HG03460 (cell line): ENCODE data around the gene CREB5.
"Not testable (repeated sequence)": the region's sequence is repeated elsewhere in the genome, so short reads cannot be mapped to it uniquely, and the experiment has no call there.

Experiments used
- ATAC-seq: cut with Tn5 transposase; IDR thresholded peaks from one replicate; pipeline ENCODE4 v1.9.1; 2021; ENCODE audit not compliant: unreplicated experiment

Gene CREB5

DNA sequence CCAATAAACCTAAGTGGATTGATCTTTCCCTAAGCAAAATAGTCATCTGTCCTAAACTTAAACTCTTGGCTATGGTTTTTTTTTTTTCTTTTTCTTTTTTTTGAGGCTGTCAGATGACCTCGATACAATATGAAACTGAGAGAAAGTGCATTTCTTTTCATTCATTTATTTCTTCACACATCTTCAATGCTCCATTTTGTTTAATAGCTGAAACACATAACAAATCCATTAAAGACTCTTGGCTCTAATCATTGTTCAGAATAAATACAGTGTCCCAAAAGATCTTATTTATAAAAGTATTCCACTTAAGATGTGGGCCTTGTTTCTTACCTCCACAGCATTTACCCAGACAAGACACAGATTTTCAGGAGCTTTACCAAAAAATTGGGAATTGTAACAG is 350.3 kb downstream of the CREB5 start:
- no peak for ATAC-seq

DNA sequence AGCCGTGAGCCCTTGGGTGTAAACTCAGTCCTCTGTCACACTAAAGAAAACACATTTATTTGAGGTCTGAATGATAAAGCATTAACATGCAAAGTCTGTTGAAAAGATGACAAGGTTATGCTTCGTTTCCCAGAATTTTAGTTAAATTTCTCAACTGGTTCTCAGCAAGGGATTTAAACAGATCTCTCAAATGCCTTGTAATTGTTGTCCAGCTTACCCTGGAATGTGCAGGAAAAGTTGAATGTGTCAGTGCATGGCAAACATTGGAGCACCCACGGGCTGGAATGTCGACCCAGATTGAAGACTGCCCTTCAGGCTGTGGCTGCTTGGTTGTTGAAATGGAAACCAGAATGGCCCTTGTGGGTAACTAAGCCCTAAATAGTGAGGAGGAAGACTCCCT is 354.0 kb downstream of the CREB5 start:
- ATAC-seq, result no peak

DNA sequence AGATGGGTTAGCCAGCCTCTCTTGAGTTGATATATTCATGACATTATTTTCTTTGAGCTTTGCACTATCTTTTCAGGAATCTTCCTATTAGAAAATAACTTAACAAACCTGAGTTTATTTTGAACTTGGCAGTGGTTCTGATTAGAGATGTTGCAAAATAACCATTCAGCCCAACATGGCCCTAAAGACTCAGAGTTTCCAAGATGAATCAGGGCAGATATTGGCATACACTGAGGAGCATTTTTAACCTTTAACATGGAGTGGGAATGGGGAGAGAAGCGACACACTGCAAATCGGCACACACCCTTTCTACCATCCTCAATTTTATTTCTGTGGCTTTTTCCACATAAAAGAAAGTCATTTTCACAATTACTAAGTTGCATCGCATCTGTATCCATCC is 355.0 kb downstream of the CREB5 start:
- ATAC-seq, result no peak

DNA sequence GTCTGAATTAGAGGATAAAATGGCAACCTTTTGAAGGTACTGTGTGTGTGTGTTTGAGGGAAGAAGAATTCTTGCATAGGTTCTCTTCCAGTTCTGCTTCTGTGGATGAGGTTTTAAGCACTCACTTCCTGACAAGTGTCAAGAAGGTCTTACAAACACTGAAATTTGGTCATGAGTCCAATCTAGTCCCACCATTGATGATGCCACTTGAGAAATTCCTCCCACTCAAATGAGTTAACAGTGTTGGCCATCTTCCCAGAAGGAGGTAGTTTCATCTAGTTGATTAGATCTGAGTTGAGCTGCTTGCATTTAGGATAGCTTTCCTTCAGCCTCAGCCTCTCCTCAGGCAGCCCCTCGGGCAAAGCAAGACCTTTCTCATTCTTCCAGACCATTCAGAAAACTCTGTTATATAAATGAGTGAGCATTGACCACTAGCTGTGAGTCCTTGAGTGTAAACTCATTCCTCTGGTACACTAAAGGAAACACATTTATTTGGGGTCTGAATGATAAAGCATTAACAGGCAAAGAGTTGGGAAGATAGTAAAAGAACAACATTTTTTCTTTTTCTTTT is 356.3 kb downstream of the CREB5 start:
- no peak for ATAC-seq

DNA sequence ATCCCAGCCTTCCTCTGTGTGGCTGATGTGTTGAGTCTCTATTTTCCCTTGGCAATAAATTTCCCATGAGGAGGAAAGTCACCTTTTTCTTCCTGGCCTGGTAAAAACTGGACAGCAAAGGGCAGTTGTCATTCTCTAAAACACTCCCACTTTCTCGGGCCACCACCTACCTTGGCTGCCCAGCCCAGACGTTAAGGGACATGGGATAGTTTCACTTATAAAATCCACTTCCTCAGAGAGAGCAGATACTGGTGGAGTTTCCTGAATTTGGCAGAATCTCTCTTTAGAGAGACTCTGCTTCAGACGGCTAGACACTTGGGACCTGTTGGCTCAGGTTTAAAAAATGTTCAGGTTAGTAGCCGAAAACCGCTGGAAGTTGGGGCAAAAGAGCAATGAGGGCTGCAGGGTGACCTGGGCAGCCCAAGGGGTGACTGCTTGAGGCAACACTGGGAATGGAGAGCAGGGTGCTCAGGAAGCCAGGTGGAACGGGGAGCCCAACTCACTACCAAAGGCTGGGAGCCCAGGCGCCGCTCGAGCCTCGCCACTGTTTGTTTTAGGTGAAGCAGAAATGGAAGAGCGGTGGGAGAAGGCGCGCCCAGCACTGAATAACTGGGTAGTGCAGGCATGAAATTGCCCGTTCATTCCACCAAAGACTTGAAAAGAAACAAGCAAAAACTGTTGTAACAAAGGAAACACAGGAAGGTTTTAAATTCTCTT is 359.7 kb downstream of the CREB5 start:
- no peak for ATAC-seq

DNA sequence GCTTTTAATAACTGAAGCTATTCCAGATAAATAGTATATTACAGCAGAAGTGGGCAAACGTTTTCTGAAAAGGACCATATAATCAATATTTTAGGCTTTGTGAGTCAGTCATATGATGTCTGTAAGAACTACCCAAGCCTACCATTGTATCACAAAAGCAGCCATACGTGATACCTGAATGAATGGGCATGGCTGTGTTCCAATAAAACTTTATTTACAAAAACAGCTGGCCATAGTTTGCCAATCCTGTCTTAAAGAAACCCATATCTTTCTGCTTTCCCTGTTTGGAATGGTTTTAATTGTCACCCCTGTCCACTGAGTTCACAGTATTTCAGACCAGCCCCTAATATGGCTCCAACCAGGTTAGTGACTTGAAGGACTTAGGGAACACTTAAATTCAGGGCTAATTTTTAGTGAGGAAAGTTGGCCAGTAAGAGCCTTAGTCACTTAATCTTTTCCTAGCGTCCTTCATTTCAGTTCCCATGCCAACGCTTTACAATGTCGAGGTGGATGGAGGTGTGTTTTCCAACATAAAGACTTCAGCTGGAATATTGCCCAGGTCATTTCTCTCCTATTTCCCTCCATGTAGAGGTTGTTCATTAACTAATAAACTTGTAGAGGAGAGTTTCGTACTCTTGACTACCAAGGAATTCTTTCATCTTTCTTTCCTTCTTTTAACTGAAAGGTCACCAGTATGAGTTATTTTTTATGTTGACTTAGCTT is 361.3 kb downstream of the CREB5 start:
- ATAC-seq, result no peak

DNA sequence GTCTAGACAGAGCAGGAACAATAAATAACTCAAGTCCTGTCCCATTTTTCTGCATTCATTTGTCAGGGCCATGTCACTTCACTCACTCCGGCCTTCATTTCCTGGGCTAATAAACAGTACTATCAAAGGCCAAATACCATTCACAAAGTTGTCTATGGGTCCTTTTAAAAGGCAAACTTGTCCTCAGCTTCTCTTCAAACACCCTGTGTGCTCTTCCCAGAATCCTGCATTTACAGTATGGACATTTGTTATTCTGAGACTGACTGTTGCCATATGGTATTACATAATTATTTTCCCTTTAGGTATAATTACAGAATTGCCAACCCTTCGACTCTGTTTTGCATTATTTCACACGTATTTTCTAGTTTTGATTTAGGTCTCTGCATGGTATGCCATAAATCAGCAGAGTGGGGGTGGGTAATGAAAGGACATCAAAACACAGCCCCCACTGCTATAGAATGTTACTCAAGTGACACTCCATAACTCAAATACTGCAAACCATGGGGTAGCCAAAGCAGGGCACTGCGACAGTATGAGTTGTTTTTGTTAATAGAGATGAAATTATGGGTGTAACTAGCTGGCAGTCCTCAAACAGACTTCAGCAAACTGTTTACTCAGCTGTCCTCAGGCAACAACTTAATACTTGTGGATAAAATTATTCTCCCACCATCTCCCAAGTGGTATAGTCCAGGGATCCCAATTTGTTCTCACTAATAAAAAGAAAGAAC is 362.1 kb downstream of the CREB5 start:
- no peak for ATAC-seq

DNA sequence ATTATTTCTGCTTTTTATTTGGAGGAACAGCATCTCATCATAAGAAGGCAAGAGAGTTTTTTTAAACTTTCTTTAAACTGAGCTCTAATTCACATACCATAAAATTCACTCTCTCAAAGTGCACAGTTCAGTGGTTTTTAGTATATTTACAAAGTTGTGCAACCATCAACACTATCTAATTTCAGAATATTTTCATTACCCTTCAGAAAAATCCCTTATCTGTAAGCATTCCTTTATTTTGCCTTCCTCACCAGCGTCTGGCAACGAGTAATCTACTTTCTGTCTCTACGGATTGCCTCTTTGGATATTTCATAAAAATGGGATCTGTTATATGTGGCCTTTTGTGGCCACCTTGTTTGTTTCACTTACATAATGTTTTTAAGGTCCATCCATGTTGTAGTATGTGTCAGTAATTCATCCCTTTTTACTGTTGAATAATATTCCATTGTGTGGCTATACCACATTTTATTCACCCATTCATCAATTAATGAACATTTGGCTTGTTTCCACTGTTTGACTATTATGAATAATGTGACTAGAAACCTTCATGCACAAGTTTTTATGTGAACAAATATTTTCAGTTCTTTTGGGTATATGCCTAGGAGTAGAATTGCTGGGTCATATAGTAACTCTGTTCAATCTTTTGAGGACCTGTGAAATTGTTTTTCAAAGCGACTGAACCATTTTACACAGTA is 364.3 kb downstream of the CREB5 start:
- ATAC-seq, result no peak

DNA sequence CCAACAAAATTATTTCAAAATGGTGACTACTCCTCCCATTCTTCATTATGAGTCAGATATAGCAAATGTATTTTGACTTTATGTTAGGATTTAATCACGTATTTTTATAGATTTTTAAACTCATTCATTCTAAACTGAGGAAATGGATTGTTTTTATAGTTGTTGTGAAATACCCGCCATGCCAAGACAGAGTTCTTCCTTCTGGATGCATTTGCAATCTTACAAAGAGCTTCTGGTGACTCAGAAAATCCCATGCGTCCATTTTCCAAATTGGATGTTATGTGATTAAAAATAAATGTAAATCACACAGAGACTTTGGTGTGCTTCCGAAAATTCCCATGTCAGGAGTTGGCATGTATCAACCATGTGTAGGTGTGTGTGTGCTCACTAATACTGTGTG is 366.5 kb downstream of the CREB5 start:
- no peak for ATAC-seq

DNA sequence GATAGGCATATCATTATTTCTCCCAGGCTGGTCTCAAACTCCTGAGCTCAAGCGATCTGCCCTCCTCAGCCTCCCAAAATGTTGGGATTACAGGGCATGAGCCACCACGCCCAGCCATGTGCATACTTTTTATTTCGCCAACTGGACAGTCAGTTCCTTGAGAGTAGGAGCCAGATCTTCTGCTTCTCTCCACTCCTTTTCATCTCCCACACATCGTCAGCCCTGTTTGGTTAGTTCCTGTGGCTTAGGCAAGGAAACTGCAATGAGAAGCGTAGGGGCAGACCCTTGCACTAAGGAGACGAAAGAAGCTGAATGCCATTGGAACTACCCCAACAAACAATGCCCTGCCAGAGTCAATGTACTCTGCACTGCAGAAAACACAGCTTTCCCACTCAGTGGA is 367.6 kb downstream of the CREB5 start:
- no peak for ATAC-seq

DNA sequence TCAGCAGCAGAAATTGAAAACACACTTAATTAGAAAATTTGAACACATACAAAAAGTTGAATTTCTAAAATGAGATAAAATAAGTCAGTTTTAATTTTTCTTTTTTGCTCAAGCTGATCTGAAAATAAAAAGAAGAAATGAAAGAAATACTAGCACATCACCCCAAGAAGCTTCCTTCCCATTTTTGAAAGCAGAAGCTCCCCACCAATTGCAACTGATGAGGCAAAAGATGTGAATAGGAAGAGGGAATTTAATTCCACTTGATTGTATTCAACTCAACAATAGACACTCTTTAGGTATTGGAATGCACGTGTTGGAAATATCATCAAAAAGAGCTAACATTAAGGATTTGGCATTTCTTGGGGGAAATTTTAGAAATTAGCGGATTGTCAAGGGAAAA is 370.0 kb downstream of the CREB5 start:
- no peak for ATAC-seq

DNA sequence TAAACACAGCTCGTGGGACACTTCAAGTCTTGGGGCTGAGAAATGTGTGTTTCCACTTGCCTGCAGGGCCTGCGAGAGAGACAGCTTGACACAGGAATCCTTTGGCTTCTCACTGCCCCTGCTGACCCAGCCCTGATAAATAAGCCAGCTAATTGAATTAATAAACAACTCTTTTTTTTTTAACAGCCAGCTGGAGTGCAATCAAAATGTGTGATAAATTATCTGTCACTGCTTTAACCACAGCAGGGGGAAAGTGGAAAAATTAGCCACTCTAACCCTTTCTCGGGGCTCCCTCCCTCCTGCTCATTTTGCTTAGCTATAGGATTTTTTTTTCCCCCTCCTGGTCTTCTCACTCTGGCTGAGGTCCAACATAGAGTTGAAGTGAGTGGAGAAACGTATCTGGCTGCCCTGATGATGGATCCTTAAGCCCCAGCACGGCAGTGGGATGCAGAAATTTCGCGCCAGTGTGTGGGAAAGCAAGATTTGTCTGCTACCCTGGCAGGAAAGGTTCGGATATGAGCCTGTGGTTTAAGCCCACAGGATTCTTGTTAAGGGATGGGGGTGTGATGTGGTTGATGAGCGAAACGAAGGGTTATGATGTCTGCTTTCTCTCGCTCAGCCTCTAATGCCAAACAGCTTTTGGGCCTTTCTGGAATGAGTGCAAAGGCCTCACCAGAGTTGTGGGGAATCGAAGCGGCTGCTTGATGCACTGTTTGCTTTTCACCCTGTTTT is 372.0 kb downstream of the CREB5 start:
- no peak for ATAC-seq

DNA sequence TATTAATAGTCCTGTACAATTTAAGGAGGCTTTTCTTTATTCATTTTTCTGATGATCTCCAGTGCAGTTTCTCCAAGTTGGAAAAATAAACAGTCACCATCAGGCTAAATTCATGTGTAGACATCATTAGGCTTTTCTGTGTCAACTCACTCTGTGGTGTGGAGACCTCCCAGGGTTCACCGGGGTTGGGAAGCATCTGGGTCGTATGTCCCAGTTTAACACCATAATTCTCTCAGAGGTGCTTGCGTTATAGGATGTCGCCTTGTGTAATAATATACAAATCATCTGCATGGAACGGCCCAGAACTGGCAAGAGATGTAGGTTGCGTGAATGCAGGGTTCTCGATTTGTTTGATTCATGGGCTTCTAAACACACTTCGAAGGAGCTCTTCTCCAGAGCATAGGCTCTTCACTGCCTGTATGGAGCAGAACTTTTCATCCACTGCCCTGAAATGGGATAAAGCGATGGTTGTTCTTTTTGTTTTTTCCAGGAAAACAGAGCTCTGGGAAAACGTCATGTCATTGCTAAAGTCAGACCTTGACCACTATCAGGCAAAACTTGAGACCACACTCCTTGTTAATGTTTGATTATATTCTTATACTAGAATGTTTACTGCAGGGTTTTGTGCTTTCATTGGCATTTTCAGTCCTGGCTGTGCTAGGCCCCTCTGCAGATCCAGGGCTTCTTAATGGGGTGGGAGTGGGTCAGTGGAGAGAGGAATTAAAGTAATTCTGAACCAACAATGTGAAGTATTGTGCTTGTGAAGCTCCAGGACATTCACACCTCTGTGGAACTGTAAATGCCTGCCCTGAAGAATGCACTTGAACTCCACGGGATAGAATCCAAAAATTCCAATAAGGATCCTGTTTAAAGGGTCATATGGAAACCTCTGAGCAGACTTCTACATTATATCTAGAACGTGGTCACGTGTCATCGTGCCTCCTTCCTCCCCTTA is 373.0 kb downstream of the CREB5 start:
- no peak for ATAC-seq

DNA sequence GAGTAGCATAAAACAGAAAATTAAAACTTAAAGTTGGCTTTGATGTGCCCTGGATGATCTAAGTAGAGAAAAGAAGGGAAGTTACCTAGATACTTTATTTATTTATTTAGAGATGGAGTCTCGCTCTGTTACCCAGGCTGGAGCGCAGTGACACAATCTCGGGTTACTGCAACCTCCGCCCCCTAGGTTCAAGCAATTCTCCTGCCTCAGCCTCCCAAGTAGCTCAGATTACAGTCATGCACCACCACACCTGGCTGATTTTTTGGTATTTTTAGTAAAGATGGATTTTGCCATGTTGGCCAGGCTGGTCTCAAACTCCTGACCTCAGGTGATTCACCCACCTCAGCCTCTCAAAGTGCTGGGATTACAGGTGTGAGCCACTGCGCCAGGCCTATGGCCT is 373.8 kb downstream of the CREB5 start:
- ATAC-seq, result not testable (repeated sequence)

DNA sequence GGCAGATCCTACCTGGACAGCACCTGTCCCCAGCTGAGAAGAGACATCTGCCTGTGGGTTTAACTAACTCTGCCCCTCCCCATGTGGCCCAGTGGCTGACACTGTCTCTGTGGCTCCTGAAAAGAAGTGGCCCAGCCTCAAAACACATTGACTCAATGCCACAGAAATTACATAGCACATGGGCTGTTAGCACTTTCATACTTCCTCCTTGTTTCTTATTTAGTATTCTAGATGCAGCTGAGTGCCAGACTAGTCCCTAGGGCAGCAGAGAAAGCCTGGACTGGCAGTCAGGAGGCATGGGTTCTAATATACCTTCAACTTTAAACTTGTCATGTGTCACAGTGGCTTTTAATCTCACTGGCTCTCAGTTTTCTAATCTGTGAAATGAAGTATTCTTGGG is 374.8 kb downstream of the CREB5 start:
- ATAC-seq, result no peak

DNA sequence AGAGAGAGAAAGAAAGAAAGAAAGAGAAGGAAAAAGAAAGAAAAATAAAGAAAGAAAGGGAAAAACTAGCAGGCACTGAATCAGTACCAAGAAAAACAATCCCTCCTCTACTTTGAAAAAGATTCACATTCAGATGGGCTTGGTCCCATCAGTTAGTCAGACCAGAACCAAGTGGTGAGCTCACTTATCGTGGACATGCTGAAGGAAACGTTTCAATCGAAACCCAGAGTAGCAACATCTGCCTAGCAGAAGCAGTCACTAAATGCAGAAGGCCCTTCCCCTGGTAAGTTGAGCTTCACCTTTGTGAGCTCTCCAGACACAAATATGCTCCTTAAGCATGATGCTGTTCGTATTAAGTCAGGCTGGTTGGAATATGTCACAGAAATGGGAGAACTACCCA is 378.1 kb downstream of the CREB5 start:
- no peak for ATAC-seq

DNA sequence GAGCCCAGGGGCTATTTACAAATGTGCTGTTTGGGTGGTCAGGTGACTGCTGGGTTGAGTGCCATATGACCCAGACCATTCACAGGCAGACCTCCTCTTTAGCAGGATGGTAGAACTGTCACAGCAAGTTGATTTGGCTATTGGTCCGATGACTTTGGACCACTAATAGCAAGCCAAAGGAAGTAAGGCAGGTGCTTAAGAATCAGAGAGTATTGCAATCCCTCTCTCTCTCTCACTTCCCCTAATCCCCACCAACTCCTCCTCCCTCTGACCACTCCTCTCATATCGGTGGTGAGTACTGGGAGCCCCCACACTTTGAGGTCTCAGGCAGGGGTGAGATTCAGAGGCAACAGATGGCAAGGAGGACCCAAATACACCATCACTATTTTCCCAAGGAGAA is 380.5 kb downstream of the CREB5 start:
- ATAC-seq, result no peak

DNA sequence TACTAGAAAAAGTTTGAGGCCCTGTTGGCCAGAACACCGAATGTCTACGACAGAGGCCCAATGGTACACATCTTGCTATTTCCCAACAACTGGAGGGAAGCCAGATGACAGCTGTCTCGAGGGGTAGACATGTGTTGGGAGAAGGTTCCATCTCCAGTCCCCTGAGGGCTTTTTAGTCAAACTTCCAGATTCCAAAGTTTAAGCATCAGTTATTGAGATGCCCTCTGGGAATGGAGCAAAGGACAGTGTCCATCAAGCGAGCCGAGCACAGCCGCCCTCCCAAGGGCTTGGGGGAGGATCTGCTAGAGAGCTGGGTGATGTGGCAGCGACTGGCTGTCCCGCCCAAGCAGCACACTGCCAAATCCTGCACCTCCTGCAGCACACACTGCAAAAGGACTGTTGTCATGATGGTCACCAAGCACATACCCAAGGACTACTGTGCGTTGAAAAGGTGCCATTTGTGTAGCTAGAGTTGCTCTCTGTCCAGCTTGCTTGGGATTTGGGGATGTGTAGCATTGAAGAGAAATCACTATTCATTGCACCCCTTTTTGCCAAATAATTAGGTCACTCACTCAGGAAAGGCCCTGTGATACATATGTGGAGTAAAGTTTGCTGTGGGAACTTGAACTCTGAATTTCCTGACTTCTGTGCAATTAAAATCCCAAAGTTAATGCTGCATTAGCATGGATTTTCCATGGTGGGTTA is 381.2 kb downstream of the CREB5 start:
- no peak for ATAC-seq

DNA sequence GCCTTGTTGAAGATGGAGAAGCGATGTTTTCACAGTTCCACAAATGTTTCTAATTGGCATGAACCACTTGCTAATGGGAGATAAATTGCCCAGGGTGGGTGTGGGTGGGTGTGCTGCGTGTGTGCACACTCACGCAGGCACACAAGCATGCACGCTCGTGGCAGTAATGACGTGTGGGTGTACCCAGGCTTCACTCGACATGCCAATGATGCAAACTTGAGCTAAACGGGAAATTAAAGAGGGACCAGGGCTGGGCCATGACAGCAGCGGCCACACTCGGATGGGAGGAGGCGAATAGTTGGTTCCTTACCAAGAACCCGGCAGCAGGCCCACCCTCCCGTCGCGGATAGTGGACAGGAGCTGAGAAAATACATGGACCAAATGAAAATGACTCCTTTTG is 386.0 kb downstream of the CREB5 start:
- ATAC-seq, result no peak
